Tibial nerve (tissue), 4 donors: ENCODE results near the gene OR1L8. TPM values are rescaled to one million over a fixed set of nuclear protein-coding genes. Genes with fewer than 3 reads are reported as not detected.
"Not testable (repeated sequence)": the region's sequence is repeated elsewhere in the genome, so short reads cannot be mapped to it uniquely, and the experiment has no call there.

Source experiments
- DNase-seq, 2 donors: peaks; one replicate each; pipeline ENCODE4 v3.0.0-alpha.2; 2019; ENCODE audit warnings: low spot score in 2 of 2
- H3K27ac ChIP-seq, 4 donors: fragments of 200-600 bp; sonication (generic) in 3 of 4; one replicate each; pipeline ENCODE4 v1.5.1; 2017 to 2019; ENCODE audit warnings: mild to moderate bottlenecking in 1 of 4
- H3K27me3 ChIP-seq, 2 donors: fragments of 200-600 bp; sonication (generic) in 1 of 2; one replicate each; pipeline versions ENCODE4 v1.5.1 to v1.6.0; 2017 to 2019
- H3K36me3 ChIP-seq, 3 donors: fragments of 200-600 bp; sonication (generic); one replicate each; pipeline ENCODE4 v1.5.1; 2018 to 2019
- H3K4me1 ChIP-seq, 4 donors: fragments of 200-600 bp; sonication (generic) in 3 of 4; one replicate each; pipeline ENCODE4 v1.5.1; 2017 to 2019
- H3K4me3 ChIP-seq, 4 donors: fragments of 200-600 bp; sonication (generic) in 3 of 4; one replicate each; pipeline ENCODE4 v1.5.1; 2017 to 2019; ENCODE audit warnings: mild to moderate bottlenecking in 1 of 4, moderate library complexity in 1 of 4
- H3K9me3 ChIP-seq, 4 donors: fragments of 200-600 bp; sonication (generic) in 3 of 4; one replicate each; pipeline ENCODE4 v1.5.1; 2017 to 2019
- CTCF ChIP-seq, 5 experiments: fragments of 200-600 bp in 3 of 5; fragments of 450-650 bp in 2 of 5; sonication (generic) in 3 of 5; IDR thresholded peaks; one replicate each; pipeline ENCODE4 v1.5.1; 2016 to 2019; ENCODE audit warnings: antibody characterized with exemption in 5 of 5, mild to moderate bottlenecking in 3 of 5, moderate library complexity in 2 of 5
- EP300 ChIP-seq, 2 donors: sonication (generic); formaldehyde crosslinking; IDR thresholded peaks; one replicate each; pipeline ENCODE4 v1.6.1; 2017; ENCODE audit warnings: antibody characterized with exemption in 2 of 2, mild to moderate bottlenecking in 1 of 2
- POLR2A ChIP-seq, 2 donors: fragments of 450-650 bp; IDR thresholded peaks; one replicate each; pipeline ENCODE4 v1.6.1; 2017; ENCODE audit warnings: antibody characterized with exemption in 2 of 2, mild to moderate bottlenecking in 2 of 2, moderate library complexity in 2 of 2
- WGBS, 2 donors: methylation state at CpG; one replicate each; pipeline ENCODE4 v1.1.5; 2018; 5-methylcytosine and 5-hydroxymethylcytosine counted together
- total RNA-seq, 4 donors: library from RNA; depleted of rRNA; stranded (reverse); fragments of >200 nt; gene quantifications; one replicate each; pipeline ENCODE4 v1.1.0, GENCODE V29; 2016

OR1L8 gene
- 1 to 10 TPM in 1 of 4 donors, under 1 TPM in 3; 0.39 to 1.5 (median 0.64) TPM for total RNA-seq

GRCh38 chr9:122583284-122583683 lies at the start of gene OR1L8:
Gene OR1L8 (minus strand): TSS chr9:122583384. CDS start chr9:122568477, 14,907 bp downstream.
- not testable (repeated sequence) for DNase-seq, H3K9me3 ChIP-seq, H3K4me3 ChIP-seq, H3K27ac ChIP-seq, H3K36me3 ChIP-seq, H3K4me1 ChIP-seq, H3K27me3 ChIP-seq
- WGBS, 2 donors = 87 to 88% methylated on average over 8 of the region's 8 CpGs

GRCh38 chr9:122619996-122620395 lies 36.8 kb upstream of the OR1L8 start:
- 67 to 74% methylated on average over 7 of the region's 7 CpGs for WGBS, 2 donors
- peaks cover 0 to 13% (median 0%) of the 10 kb centered on the region in 4 donors for H3K9me3 ChIP-seq
- no peak for TF ChIP-seq POLR2A (IDR thresholded peaks at IDR 0.05)
- TF ChIP-seq CTCF (IDR thresholded peaks at IDR 0.05) = no peak
- TF ChIP-seq EP300 (IDR thresholded peaks at IDR 0.05) = no peak

DNA sequence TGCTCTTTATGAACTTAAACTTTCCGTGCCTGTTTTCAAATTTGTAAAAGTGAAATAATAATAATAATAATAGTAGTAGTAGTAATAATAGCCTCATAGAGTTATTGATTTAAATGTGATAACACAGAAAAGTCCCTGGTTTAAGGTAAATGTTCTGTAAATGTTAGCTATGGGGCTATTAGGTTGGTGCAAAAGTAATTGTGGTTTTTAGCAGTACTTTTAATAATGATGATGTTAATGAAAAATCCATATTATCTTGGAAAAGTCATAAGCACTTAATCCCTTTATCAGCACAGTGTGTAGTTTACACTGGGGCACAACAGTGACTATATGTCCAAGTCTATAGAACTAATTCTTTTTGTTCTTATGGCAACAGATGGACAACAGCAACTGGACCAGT lies 31.2 kb upstream of the OR1L8 start, which contains the start of gene OR1Q1:
OR1Q1 (plus strand) TSS at position 377 of the 400 bp plus-strand sequence; CDS start at position 377, 0 bp downstream.
- no peaks in the 10 kb centered on the region for H3K36me3 ChIP-seq
- peaks cover 0 to 12% (median 0%) of the 10 kb centered on the region in 4 donors for H3K9me3 ChIP-seq
- 75 to 92% methylated on average over 1 of the region's 1 CpG for WGBS, 2 donors
- no peak within 1 kb of the TSS for H3K4me3 ChIP-seq
- no peak for DNase-seq
- no peaks in the 10 kb centered on the region for H3K4me1 ChIP-seq
- TF ChIP-seq CTCF (IDR thresholded peaks at IDR 0.05) (no peak), EP300 (IDR thresholded peaks at IDR 0.05) (no peak), POLR2A (IDR thresholded peaks at IDR 0.05) (no peak)
- H3K27me3 ChIP-seq = no peaks in the 10 kb centered on the region
- H3K27ac ChIP-seq = no peak within 1 kb of the TSS

More at GRCh38 chr9:122619996-122620395, 36.8 kb upstream of the OR1L8 start:
- H3K27me3 ChIP-seq = no peaks in the 10 kb centered on the region
- H3K4me1 ChIP-seq = no peaks in the 10 kb centered on the region
- H3K36me3 ChIP-seq = no peaks in the 10 kb centered on the region
- H3K4me3 ChIP-seq = no peak overlapping the region
- DNase-seq = no peak
- no peak overlapping the region for H3K27ac ChIP-seq

GRCh38 chr9:122609804-122610203 lies 26.6 kb upstream of the OR1L8 start:
- WGBS, 2 donors = 60 to 76% methylated on average over 4 of the region's 4 CpGs
- no peaks in the 10 kb centered on the region for H3K36me3 ChIP-seq
- no peaks in the 10 kb centered on the region for H3K4me1 ChIP-seq
- H3K27me3 ChIP-seq = no peaks in the 10 kb centered on the region
- no peak for DNase-seq
- TF ChIP-seq POLR2A (IDR thresholded peaks at IDR 0.05) (no peak), CTCF (IDR thresholded peaks at IDR 0.05) (no peak), EP300 (IDR thresholded peaks at IDR 0.05) (no peak)
- no peaks in the 10 kb centered on the region for H3K9me3 ChIP-seq
- H3K27ac ChIP-seq = no peak overlapping the region
- no peak overlapping the region for H3K4me3 ChIP-seq

- 91 to 100% methylated on average over 1 of the region's 1 CpG for WGBS, 2 donors
- no peak overlapping the region for H3K4me3 ChIP-seq
- no peak for DNase-seq
- no peak overlapping the region for H3K27ac ChIP-seq
- no peaks in the 10 kb centered on the region for H3K4me1 ChIP-seq
- H3K9me3 ChIP-seq = peaks cover 0 to 15% (median 0%) of the 10 kb centered on the region in 4 donors
- H3K36me3 ChIP-seq = no peaks in the 10 kb centered on the region
- no peak for TF ChIP-seq CTCF (IDR thresholded peaks at IDR 0.05)
- TF ChIP-seq EP300 (IDR thresholded peaks at IDR 0.05) = no peak
- no peak for TF ChIP-seq POLR2A (IDR thresholded peaks at IDR 0.05)
- H3K27me3 ChIP-seq = no peaks in the 10 kb centered on the region
These were observed 23.4 kb upstream of the OR1L8 start for GRCh38 chr9:122606587-122606986.

DNA sequence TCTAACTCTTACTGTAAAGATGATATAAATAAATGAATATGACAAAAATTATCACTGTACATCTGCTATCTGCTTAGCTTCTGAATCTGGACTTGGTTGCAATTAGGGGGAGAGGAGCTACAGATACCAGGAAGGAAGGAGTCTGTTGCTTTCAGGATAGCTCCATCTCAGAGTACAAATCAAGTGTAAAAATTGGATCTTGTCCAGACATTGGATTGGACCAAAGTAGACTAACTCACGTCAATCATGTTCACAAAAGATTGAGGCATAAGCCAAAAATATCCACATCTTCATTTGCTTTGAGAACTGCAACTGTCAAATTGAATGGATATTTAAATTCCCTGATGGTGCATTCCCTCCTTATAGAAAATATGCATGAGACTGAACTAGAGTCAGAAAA lies 22.5 kb upstream of the OR1L8 start:
- Histone ChIP-seq H3K9me3 (peaks cover 0 to 20% (median 3%) of the 10 kb centered on the region in 4 donors), H3K4me3 (no peak overlapping the region), H3K27ac (no peak overlapping the region), H3K36me3 (no peaks in the 10 kb centered on the region), H3K27me3 (no peaks in the 10 kb centered on the region), H3K4me1 (no peaks in the 10 kb centered on the region)
- DNase-seq = no peak
- no peak for TF ChIP-seq POLR2A (IDR thresholded peaks at IDR 0.05)
- no peak for TF ChIP-seq CTCF (IDR thresholded peaks at IDR 0.05)
- TF ChIP-seq EP300 (IDR thresholded peaks at IDR 0.05) = no peak
- 47 to 48% methylated on average over 1 of the region's 1 CpG for WGBS, 2 donors
